ENCODE data around the gene OAT.

DNA sequence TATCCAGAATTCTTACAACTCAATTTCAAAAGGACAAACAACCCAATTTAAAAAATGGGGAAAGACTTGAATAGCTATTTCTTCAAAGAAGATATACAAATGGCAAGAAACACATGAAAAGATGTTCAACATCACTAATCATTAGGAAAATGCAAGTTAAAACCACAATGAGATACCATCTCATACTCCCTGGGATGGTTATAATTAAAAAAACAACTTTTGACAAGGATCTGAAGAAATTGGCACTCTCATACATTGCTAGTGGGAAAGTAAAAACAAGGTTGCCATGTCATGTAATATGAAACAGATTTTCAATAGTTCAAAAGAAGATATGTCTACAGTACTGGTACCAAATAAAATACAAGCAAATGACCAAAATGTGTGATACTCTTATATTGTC is 9.0 kb downstream of the OAT start:
- TF ChIP-seq, protein P1, sequence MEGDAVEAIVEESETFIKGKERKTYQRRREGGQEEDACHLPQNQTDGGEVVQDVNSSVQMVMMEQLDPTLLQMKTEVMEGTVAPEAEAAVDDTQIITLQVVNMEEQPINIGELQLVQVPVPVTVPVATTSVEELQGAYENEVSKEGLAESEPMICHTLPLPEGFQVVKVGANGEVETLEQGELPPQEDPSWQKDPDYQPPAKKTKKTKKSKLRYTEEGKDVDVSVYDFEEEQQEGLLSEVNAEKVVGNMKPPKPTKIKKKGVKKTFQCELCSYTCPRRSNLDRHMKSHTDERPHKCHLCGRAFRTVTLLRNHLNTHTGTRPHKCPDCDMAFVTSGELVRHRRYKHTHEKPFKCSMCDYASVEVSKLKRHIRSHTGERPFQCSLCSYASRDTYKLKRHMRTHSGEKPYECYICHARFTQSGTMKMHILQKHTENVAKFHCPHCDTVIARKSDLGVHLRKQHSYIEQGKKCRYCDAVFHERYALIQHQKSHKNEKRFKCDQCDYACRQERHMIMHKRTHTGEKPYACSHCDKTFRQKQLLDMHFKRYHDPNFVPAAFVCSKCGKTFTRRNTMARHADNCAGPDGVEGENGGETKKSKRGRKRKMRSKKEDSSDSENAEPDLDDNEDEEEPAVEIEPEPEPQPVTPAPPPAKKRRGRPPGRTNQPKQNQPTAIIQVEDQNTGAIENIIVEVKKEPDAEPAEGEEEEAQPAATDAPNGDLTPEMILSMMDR (IDR thresholded peaks at IDR 0.05) = no peak
- no peak for TF ChIP-seq POLR2A (IDR thresholded peaks at IDR 0.05)
